Tibial nerve (tissue), 4 donors: ENCODE measurements around the gene KANTR. TPM values are rescaled to one million over a fixed set of nuclear protein-coding genes. Genes with fewer than 3 reads are reported as not detected.
A peak's percentile ranks its signal among the peaks of the same experiment; 100 is the strongest.

Experiments
- DNase-seq, 2 donors: peaks; one replicate each; pipeline ENCODE4 v3.0.0-alpha.2; 2019; ENCODE audit warnings: low spot score in 2 of 2
- H3K27ac ChIP-seq, 4 donors: fragments of 200-600 bp; sonication (generic) in 3 of 4; one replicate each; pipeline ENCODE4 v1.5.1; 2017 to 2019; ENCODE audit warnings: mild to moderate bottlenecking in 1 of 4
- H3K27me3 ChIP-seq, 2 donors: fragments of 200-600 bp; sonication (generic) in 1 of 2; one replicate each; pipeline versions ENCODE4 v1.5.1 to v1.6.0; 2017 to 2019
- H3K36me3 ChIP-seq, 3 donors: fragments of 200-600 bp; sonication (generic); one replicate each; pipeline ENCODE4 v1.5.1; 2018 to 2019
- H3K4me1 ChIP-seq, 4 donors: fragments of 200-600 bp; sonication (generic) in 3 of 4; one replicate each; pipeline ENCODE4 v1.5.1; 2017 to 2019
- H3K4me3 ChIP-seq, 4 donors: fragments of 200-600 bp; sonication (generic) in 3 of 4; one replicate each; pipeline ENCODE4 v1.5.1; 2017 to 2019; ENCODE audit warnings: mild to moderate bottlenecking in 1 of 4, moderate library complexity in 1 of 4
- H3K9me3 ChIP-seq, 4 donors: fragments of 200-600 bp; sonication (generic) in 3 of 4; one replicate each; pipeline ENCODE4 v1.5.1; 2017 to 2019
- EP300 ChIP-seq, 2 donors: sonication (generic); formaldehyde crosslinking; IDR thresholded peaks; one replicate each; pipeline ENCODE4 v1.6.1; 2017; ENCODE audit warnings: antibody characterized with exemption in 2 of 2, mild to moderate bottlenecking in 1 of 2
- POLR2A ChIP-seq, 2 donors: fragments of 450-650 bp; IDR thresholded peaks; one replicate each; pipeline ENCODE4 v1.6.1; 2017; ENCODE audit warnings: antibody characterized with exemption in 2 of 2, mild to moderate bottlenecking in 2 of 2, moderate library complexity in 2 of 2
- WGBS, 2 donors: methylation state at CpG; one replicate each; pipeline ENCODE4 v1.1.5; 2018; 5-methylcytosine and 5-hydroxymethylcytosine counted together
- total RNA-seq, 4 donors: library from RNA; depleted of rRNA; stranded (reverse); fragments of >200 nt; gene quantifications; one replicate each; pipeline ENCODE4 v1.1.0, GENCODE V29; 2016
- TF ChIP-seq, protein P1 (sequence below), 5 experiments: fragments of 200-600 bp in 3 of 5; fragments of 450-650 bp in 2 of 5; sonication (generic) in 3 of 5; IDR thresholded peaks; one replicate each; pipeline ENCODE4 v1.5.1; 2016 to 2019; ENCODE audit warnings: antibody characterized with exemption in 5 of 5, mild to moderate bottlenecking in 3 of 5, moderate library complexity in 2 of 5

The KANTR gene
- total RNA-seq, 4 donors from 2014 or later = 26.4 to 37.6 (median 32.2) TPM

DNA sequence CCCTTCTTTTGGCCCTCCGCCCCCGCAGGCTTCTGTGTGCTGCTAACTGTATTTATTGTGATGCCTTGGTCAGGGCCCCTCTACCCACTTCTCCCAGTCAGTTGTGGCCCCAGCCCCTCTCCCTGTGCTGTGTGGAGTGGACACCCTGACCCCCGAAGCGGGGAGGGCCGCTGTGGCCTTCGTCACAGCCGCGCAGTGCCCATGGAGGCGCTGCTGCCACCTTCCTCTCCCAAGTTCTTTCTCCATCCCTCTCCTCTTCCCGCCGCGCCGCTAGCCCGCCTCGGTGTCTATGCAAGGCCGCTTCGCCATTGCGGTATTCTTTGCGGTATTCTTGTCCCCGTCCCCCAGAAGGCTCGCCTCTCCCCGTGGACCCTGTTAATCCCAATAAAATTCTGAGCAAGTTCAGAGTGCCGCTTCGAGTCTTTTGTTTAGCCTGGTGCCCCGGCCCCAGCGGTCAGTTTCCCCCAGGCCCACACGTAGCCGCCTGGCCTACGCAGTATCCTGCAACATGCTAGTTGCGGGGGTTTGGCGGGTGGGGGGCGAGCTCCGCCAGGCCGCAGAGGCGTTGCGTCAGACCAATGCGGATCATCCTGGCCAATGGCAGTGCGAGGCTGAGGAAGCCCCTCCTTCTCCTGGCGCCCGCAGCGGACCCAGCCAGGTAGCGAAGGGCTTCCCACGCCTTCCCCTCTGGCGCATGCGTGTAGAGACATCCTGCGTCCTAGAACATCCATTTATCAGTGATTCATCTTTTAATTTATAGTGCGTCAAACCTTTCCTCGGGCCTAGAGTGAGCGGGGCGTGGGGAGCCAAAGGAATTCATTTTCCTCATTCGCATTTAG, 5.6 kb upstream of the KANTR start:
- H3K27ac ChIP-seq = peak overlapping the region; percentile 79 to 98 (median 90)
- H3K4me3 ChIP-seq = peak overlapping the region in 3 of 4 donors; percentile 12 to 83 (median 38)
- H3K9me3 ChIP-seq = no peaks in the 10 kb centered on the region
- peak; percentile 54 to 58 for DNase-seq
- TF ChIP-seq EP300 (IDR thresholded peaks at IDR 0.05) (peak in 1 of 2 donors; percentile 74), POLR2A (IDR thresholded peaks at IDR 0.05) (peak in 1 of 2 donors; percentile 55)
- TF ChIP-seq, protein P1, sequence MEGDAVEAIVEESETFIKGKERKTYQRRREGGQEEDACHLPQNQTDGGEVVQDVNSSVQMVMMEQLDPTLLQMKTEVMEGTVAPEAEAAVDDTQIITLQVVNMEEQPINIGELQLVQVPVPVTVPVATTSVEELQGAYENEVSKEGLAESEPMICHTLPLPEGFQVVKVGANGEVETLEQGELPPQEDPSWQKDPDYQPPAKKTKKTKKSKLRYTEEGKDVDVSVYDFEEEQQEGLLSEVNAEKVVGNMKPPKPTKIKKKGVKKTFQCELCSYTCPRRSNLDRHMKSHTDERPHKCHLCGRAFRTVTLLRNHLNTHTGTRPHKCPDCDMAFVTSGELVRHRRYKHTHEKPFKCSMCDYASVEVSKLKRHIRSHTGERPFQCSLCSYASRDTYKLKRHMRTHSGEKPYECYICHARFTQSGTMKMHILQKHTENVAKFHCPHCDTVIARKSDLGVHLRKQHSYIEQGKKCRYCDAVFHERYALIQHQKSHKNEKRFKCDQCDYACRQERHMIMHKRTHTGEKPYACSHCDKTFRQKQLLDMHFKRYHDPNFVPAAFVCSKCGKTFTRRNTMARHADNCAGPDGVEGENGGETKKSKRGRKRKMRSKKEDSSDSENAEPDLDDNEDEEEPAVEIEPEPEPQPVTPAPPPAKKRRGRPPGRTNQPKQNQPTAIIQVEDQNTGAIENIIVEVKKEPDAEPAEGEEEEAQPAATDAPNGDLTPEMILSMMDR (IDR thresholded peaks at IDR 0.05) = no peak
- H3K4me1 ChIP-seq = peaks cover 0 to 47% (median 9%) of the 10 kb centered on the region in 4 donors
- 26 to 59% methylated on average over 39 to 51 of the region's 51 CpGs for WGBS, 2 donors
- H3K36me3 ChIP-seq = peaks cover 0 to 11% (median 0%) of the 10 kb centered on the region in 3 donors
- H3K27me3 ChIP-seq = peaks cover 0 to 9% of the 10 kb centered on the region in 2 donors

DNA sequence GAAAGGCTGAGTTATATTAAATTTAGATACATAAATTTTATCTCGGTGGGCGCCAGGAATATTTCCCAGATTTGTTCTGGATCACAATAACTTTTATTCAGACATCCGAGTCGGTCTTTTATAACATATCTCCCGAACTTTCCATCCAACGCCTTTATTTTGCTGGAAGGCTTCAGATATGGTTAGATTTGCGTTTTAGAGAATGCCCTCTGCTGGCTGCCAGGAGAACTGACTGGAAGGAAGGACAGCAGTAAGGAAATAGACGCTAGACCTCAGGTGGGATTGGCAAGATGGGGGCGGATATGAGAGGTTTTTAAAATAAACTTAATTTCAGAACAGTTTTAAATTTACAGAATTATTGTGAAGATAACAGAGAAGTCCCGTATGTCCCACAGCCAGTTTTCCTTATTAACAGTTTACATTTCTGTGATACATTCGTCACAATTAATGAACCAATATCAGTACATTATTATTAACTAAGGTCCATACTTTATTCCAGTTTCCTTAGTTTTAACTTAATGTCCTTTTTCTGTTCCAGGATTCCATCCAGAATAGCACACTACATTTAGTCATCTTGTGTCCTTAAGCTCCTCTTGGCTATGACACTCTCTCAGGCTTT, 4.6 kb upstream of the KANTR start:
- Histone ChIP-seq H3K36me3 (peaks cover 0 to 10% (median 0%) of the 10 kb centered on the region in 3 donors), H3K27me3 (peaks cover 0 to 2% of the 10 kb centered on the region in 2 donors)

DNA sequence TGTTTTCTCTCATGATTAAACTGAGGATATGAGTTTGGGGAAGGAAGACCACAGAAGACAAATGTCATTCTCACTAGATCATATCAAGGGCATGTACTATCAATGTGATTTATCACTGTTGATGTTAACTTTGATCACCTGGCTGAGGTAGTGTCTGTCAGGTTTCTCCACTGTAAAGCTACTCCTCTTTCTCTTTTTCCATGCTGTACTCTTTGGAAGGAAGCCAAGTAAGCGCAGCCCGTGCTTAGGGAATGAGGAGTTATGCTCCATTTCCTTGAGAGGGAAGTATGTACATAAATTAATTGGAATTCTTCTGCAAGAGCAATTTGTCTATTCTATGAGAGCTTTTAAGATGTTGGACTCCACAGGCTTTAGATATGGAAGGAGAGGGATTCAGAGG, 4.0 kb upstream of the KANTR start:
- Histone ChIP-seq H3K27ac (peak overlapping the region in 2 of 4 donors; percentile 79 to 98), H3K4me3 (no peak overlapping the region), H3K36me3 (peaks cover 0 to 4% (median 0%) of the 10 kb centered on the region in 3 donors), H3K9me3 (no peaks in the 10 kb centered on the region), H3K4me1 (peaks cover 0 to 40% (median 11%) of the 10 kb centered on the region in 4 donors), H3K27me3 (no peaks in the 10 kb centered on the region)
- TF ChIP-seq, protein P1 (IDR thresholded peaks at IDR 0.05) = no peak
- TF ChIP-seq POLR2A (IDR thresholded peaks at IDR 0.05) (no peak), EP300 (IDR thresholded peaks at IDR 0.05) (no peak)
- 54 to 68% methylated on average over 2 of the region's 2 CpGs for WGBS, 2 donors
- no peak for DNase-seq

More for the DNA sequence above, 4.6 kb upstream of the KANTR start:
- Histone ChIP-seq H3K4me3 (peak overlapping the region in 3 of 4 donors; percentile 12 to 83 (median 38)), H3K4me1 (peaks cover 0 to 43% (median 9%) of the 10 kb centered on the region in 4 donors), H3K9me3 (no peaks in the 10 kb centered on the region), H3K27ac (peak overlapping the region; percentile 79 to 98 (median 90))
- peak in 1 of 2 donors; percentile 58 for DNase-seq
- 9 to 19% methylated on average over 11 of the region's 11 CpGs for WGBS, 2 donors
- TF ChIP-seq POLR2A (IDR thresholded peaks at IDR 0.05) (no peak), EP300 (IDR thresholded peaks at IDR 0.05) (peak in 1 of 2 donors; percentile 45)
- TF ChIP-seq, protein P1 (IDR thresholded peaks at IDR 0.05) = peak; percentile 67 to 86 (median 73)

- H3K4me3 ChIP-seq = no peak overlapping the region
- no peak for DNase-seq
- peak overlapping the region in 1 of 4 donors; percentile 20 for H3K27ac ChIP-seq
- H3K4me1 ChIP-seq = peaks cover 0 to 34% (median 11%) of the 10 kb centered on the region in 4 donors
- no peaks in the 10 kb centered on the region for H3K27me3 ChIP-seq
- H3K36me3 ChIP-seq = no peaks in the 10 kb centered on the region
- WGBS, 2 donors = 78% methylated on average over 2 of the region's 2 CpGs; no CpG with 5 or more reads in 1 of the 2 donors
- H3K9me3 ChIP-seq = no peaks in the 10 kb centered on the region
- TF ChIP-seq POLR2A (IDR thresholded peaks at IDR 0.05) = no peak
- TF ChIP-seq, protein P1 (IDR thresholded peaks at IDR 0.05) = no peak
- TF ChIP-seq EP300 (IDR thresholded peaks at IDR 0.05) = no peak
Observed at GRCh38 chrX:53091354-53091753, 2.6 kb upstream of the KANTR start.
